Prostate gland (tissue), 2 donors: Measurements from ENCODE around the gene IVD.

Experiments used
- CTCF ChIP-seq, 4 experiments: fragments of 200-600 bp in 2 of 4; fragments of 450-650 bp in 2 of 4; sonication (generic) in 2 of 4; IDR thresholded peaks; 1 replicate in 3 of 4; 2 replicates in 1 of 4; pipeline ENCODE4 v1.5.1; 2016 to 2019; ENCODE audit warnings: antibody characterized with exemption in 4 of 4, mild to moderate bottlenecking in 2 of 4, moderate library complexity in 2 of 4
- POLR2A ChIP-seq: fragments of 450-650 bp; IDR thresholded peaks from one replicate; pipeline ENCODE4 v1.6.1; 2016; ENCODE audit warnings: antibody characterized with exemption, mild to moderate bottlenecking
- POLR2AphosphoS5 ChIP-seq: sonication (generic); formaldehyde crosslinking; IDR thresholded peaks from one replicate; pipeline ENCODE4 v1.6.1; 2017; ENCODE audit warnings: antibody characterized with exemption

- TF ChIP-seq CTCF (IDR thresholded peaks at IDR 0.05) (no peak), POLR2A (no peak), POLR2AphosphoS5 (no peak)
Observed at GRCh38 chr15:40372981-40373380, 32.6 kb upstream of the IVD start.
